VCaP (cell line): ENCODE results near the gene SKI.

Experiments
- H3K27ac ChIP-seq: fragments of 450-650 bp; 2 replicates; pipeline ENCODE4 v1.5.1; 2017
- TF ChIP-seq, protein P1 (sequence below): fragments of 450-650 bp; conservative IDR thresholded peaks from 2 replicates; pipeline ENCODE4 v1.5.1; 2017; ENCODE audit warnings: mild to moderate bottlenecking, moderate library complexity

SKI gene

DNA sequence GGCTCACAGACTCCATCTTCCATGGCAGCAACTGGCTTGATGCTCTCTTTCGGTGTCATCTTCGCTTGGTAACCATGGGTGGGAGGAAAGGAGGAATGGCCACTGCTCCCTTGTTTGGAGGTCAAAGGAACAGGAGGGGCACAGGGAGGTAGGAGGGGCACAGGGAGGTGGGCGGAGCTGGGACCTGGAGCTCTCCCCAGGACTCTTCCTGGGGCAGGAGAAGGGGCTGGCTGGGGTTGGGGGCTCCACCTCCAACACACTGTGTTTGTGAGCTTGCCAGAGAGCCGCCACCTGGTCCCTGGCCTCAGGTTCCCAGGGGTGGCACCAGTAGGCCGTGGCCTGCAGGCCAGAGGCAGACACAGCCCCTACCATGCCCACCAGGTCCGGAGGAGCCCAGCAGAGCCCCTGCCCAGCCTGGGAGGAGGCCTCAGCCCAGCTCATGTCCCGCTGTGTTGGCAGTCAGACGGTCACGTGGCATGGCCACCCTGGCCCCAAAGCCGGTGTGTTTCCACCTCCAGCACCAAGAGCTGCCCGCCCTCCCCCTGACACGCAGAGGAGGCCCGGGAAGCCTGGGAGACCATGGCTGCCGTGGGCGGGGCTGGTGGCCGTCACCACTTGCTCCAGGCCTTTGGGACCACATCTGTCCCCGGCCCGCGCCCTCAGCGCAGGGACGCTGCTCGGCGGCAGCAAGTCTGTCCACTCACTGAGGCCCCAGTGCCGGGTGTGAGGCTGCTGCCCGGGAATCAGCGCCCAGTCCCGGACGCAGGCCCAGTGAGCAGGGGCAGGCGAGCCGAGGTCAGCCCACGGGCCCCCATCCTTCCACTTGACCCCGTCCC is 89.3 kb downstream of the SKI start:
- H3K27ac ChIP-seq, result no peak overlapping the region
- TF ChIP-seq, protein P1, sequence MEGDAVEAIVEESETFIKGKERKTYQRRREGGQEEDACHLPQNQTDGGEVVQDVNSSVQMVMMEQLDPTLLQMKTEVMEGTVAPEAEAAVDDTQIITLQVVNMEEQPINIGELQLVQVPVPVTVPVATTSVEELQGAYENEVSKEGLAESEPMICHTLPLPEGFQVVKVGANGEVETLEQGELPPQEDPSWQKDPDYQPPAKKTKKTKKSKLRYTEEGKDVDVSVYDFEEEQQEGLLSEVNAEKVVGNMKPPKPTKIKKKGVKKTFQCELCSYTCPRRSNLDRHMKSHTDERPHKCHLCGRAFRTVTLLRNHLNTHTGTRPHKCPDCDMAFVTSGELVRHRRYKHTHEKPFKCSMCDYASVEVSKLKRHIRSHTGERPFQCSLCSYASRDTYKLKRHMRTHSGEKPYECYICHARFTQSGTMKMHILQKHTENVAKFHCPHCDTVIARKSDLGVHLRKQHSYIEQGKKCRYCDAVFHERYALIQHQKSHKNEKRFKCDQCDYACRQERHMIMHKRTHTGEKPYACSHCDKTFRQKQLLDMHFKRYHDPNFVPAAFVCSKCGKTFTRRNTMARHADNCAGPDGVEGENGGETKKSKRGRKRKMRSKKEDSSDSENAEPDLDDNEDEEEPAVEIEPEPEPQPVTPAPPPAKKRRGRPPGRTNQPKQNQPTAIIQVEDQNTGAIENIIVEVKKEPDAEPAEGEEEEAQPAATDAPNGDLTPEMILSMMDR, result no peak

DNA sequence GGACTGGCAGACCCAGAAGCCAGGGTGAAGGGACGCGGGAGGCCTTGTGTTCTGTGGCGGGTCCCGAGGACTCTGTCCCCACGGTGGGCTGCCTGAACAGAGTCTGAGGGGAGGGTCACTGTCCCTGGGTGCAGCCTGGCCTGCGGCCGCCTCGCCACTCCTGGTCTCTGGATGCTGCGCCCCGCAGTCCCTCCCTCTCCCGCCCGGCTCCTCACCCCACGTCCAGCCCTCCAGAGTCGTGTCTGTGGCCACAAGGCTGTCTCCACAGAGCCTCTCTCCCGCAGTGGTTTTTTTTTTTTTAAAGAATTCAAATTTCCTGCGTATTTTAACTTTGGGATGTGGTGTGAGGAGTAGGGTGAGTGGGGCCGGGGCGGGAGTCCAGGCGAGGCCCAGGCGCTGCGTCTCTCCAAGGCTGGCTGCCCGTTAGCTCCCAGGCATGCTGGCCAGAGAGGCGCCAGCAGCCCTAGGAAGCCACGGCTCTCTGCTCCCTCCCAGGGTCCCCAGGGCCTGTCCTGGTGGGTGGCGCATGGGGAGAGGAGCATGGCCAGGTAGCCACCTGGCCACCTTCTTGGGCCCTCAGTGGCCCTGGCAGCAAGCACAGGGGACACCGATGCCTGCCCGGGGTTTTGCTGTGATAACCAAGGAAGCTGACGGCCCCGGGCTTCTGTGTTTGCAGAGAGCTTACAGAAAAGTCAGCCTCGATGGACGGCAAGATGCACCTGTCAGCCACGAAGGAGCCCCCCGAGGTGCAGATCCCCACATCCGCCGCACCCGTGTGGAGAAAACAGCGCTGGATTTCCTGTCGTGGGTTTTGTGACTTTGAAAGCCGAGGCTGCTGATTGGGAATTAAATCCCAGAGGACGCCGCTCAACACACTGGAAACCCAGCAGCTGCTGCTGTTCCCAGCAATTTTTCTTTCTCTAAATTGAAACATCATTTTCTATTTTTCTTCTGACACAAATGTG is 90.5 kb downstream of the SKI start:
- TF ChIP-seq, protein P1, result no peak
- no peak overlapping the region for H3K27ac ChIP-seq

DNA sequence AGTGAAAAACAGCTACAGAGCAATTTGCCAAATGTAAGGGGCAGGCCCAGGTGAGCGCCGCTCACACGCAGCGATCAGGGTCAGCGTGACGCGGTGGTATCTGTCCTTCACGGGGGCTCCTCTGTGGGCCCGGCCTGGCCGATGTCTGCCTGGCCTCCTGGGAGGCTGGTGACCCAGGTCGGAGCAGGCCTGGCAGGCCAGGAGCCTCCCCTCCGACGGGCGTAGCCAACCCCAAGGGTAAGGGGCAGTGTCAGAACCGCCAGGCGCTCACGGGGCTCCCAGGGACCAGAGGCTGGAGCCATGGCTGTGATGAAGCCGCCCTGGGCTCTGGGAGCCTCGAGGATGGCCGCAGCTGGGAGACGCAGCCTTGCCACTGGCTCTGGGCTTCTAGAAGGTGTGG is 91.2 kb downstream of the SKI start:
- TF ChIP-seq, protein P1, result no peak
- H3K27ac ChIP-seq, result no peak overlapping the region

DNA sequence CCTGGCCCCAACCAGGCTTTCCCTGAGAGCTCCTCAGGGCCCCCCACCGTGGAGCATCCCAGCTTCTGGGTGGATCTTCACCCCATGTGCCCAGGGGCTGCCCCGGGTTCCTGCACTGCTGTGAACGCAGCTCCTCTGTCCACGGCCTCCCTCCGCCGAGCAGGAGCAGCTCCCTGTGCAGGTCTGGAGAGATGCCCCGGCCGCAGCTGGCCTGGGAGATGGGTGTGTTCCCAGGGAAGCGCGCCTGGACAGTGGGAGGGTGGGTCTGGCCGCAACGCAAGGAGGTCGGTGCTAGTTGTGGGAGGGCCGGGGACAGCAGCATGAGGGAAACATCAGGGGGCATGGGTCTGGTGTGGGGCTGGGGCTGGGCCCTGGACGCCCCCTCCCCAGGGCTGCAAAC is 91.9 kb downstream of the SKI start:
- H3K27ac ChIP-seq, result no peak overlapping the region
- TF ChIP-seq, protein P1, result no peak

DNA sequence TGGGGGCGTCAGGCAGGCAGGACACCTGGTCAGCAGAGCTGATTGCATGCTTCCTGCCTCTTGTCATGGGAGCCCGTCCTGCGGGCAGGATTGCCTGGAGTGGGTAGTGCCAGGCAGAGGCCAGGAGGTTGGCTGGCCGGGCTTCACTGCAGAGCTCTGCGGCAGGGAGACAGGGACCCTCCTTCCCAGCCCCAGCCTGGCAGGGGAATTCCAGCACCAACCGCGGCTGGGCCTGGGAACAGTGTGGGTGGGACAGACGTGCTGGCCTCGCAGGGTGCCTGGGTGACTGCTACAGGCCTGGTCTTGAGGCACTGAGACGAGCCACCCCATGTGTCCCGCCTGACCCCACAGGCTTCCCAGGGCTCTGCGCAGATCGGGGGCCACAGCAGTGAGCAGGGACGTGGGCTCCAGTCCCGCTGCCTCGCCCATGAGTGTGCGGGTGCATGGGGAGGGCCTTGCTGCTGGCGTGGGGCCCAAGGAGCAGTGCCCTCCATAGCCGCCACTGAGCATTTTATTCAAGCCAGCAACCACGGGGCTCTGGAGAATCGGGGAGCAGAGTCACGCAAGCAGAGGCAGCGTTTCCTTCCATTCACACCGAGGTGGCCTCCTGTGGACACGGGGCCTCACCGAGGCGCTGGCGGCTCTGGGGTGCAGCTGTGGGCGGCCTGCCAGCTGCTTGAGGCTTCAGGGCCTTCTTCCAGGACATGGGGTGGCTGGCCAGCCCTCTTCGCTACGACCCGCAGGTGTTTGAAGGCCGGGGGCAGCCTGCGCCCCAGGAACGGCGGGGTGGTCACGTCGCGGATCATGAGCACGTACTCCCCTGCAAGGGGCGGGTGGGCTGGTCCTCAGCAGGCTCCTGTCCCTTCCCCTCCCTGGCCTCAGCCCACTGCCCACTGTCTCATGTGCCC is 92.9 kb downstream of the SKI start:
- no peak overlapping the region for H3K27ac ChIP-seq
- TF ChIP-seq, protein P1, result no peak

DNA sequence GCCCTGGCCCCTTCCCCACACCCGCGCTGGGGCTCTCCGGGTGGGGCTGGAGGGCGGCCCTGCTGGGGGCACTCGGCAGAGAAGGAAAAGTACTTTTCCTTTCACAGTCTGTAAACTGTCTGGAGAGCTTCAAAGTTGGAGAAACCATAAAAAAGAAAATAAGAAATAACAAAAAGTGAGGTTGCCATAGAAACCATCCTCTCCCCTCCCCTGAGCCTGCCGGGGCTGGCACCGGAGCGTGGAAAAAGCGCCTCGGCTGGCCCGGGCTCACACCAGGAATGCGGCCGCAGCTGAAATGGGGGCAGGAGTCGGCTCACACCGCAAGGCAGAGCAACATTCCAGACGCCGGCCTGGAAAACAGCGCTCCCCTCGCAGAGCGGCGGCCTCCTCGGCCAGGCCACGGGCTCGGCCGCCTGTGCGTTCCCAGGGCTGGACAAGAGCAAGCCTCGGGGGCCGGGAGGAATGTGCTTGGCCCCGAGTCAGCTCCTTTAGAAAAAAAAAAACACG is 94.0 kb downstream of the SKI start:
- TF ChIP-seq, protein P1, result no peak
- no peak overlapping the region for H3K27ac ChIP-seq
